Mucosa of descending colon (tissue), 3 donors: ENCODE measurements around the gene NME2. TPM values are rescaled to one million over a fixed set of nuclear protein-coding genes. Genes with fewer than 3 reads are reported as not detected.

ENCODE experiments used
- ATAC-seq: fragments of 200-7000 bp; cut with Tn5 transposase; one replicate; pipeline ENCODE4 v1.9.1; 2020; ENCODE audit warnings: mild to moderate bottlenecking, moderate library complexity
- DNase-seq, 3 donors: peaks; one replicate each; pipeline ENCODE4 v3.0.0-alpha.2; 2020
- H3K36me3 ChIP-seq: fragments of 200-600 bp; one replicate; pipeline ENCODE4 v1.8.0; 2021; ENCODE audit warnings: low read depth, mild to moderate bottlenecking
- H3K4me1 ChIP-seq: fragments of 200-600 bp; one replicate; pipeline ENCODE4 v1.8.0; 2021; ENCODE audit warnings: low read depth, mild to moderate bottlenecking
- H3K4me3 ChIP-seq: fragments of 200-600 bp; one replicate; pipeline ENCODE4 v1.8.0; 2021; ENCODE audit warnings: mild to moderate bottlenecking
- H3K9me3 ChIP-seq: fragments of 200-600 bp; one replicate; pipeline ENCODE4 v1.8.0; 2021; ENCODE audit warnings: mild to moderate bottlenecking
- intact Hi-C, 2 donors: fragments of 100-400 bp; cut with DNase I in 1 of 2; cut with micrococcal nuclease in 1 of 2; formaldehyde crosslinking; loops; one replicate each; pipeline versions ENCODE4 v1.11.0 to v1.11.1; 2022; cut with DNase I, micrococcal nuclease
- total RNA-seq, 3 donors: library from RNA; stranded (reverse); fragmentation: NEBNext Ultra II Directional in 2 of 3; extraction: Animal tissue kit (Norgen Biotek cat#: 25700) in 2 of 3; gene quantifications; one replicate each; pipeline versions ENCODE4 v1.2.1 to v1.2.4, GENCODE V29; 2021 to 2023
- TF ChIP-seq, protein P1 (sequence below): fragments of 200-600 bp; IDR thresholded peaks from one replicate; pipeline ENCODE4 v1.8.0; 2022; ENCODE audit warnings: antibody characterized with exemption, mild to moderate bottlenecking
- donor health status: DM: no; HTN: no; CAD: no; lungs with moderate emphysema.
- donor health status: DM: no; HTN: no; CAD: no.
- donor health status: DM: no; HTN: yes; CAD: no.

NME2 gene
- total RNA-seq, 3 donors from 2014 or later = 306 to 433 (median 397) TPM

DNA sequence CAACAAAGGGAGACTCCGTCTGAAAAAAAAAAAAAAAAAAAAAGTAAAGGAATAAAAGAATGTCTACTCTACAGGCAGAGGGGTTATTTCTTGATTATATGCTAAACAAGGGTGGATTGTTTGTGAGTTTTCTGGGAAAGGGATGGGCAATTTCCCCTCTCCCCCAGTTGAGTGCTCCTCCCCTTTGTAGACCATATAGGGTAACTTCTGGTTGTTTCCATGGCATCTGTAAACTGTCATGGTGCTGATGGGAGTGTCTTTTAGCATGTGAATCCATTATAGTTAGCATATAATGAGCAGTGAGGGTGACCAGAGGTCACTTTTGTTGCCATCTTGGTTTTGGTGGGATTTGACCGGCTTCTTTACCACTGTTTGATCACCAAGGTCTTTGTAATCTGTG, 17.0 kb upstream of the NME2 start:
- Histone ChIP-seq H3K4me1 (peaks cover 6% of the 10 kb centered on the region), H3K4me3 (no peak overlapping the region), H3K9me3 (no peaks in the 10 kb centered on the region), H3K36me3 (no peaks in the 10 kb centered on the region)
- DNase-seq = no peak
- intact Hi-C loops = no loop called here
- TF ChIP-seq, protein P1, sequence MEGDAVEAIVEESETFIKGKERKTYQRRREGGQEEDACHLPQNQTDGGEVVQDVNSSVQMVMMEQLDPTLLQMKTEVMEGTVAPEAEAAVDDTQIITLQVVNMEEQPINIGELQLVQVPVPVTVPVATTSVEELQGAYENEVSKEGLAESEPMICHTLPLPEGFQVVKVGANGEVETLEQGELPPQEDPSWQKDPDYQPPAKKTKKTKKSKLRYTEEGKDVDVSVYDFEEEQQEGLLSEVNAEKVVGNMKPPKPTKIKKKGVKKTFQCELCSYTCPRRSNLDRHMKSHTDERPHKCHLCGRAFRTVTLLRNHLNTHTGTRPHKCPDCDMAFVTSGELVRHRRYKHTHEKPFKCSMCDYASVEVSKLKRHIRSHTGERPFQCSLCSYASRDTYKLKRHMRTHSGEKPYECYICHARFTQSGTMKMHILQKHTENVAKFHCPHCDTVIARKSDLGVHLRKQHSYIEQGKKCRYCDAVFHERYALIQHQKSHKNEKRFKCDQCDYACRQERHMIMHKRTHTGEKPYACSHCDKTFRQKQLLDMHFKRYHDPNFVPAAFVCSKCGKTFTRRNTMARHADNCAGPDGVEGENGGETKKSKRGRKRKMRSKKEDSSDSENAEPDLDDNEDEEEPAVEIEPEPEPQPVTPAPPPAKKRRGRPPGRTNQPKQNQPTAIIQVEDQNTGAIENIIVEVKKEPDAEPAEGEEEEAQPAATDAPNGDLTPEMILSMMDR = no peak
- no peak for ATAC-seq

DNA sequence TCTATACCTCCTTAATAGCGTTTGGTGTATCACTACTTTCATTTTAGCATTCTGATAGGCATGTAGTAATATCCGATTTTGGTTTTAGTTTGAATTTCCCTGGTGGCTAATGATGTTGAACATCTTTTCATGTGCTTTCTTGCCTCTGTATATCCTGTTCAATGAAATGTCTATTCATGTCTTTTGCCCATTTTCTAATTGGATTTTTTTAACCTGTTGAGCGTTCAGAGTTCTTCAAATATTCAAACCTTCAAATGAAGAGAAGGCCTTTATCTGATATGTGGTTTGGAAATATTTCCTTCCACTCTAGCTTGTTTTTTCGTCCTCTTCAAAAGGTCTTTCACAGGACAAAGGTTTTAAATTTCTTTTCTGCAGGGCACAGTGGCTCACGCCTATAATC, 15.3 kb upstream of the NME2 start:
- H3K9me3 ChIP-seq = no peaks in the 10 kb centered on the region
- intact Hi-C loops = loop anchor here (10.0 kb wide), 2 partner anchors 146 to 296 kb away; no protein-coding TSS in a partner anchor
- no peak for DNase-seq
- H3K36me3 ChIP-seq = no peaks in the 10 kb centered on the region
- TF ChIP-seq, protein P1 = no peak
- no peak for ATAC-seq
- no peak overlapping the region for H3K4me3 ChIP-seq
- peaks cover 15% of the 10 kb centered on the region for H3K4me1 ChIP-seq

DNA sequence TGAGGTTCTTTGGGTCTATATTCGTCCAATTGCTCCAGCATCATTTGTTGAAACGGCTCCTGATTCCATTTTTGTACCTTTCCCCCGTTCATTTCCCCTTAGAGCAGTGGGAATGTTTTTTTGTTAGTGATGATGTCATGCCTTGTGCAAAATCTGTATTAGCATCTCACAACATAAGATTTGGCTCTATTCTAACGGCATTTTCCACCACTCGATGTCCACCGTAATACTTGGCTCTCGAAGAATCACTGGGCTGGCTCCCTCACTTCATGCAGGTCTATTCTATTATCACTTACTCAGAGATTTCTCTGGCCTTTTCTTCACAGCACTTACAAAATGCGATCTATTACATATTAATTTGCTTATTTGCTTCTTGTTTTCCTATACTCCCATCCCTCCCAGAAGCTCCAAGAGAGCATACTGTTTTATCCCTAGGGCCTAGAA, 13.4 kb upstream of the NME2 start:
- intact Hi-C loops = loop anchor here (2.0 to 10.0 kb wide), 3 partner anchors 148 to 298 kb away; no protein-coding TSS in a partner anchor
- TF ChIP-seq, protein P1 = no peak
- DNase-seq (no peak), ATAC-seq (no peak)
- no peaks in the 10 kb centered on the region for H3K9me3 ChIP-seq
- H3K4me3 ChIP-seq = no peak overlapping the region
- no peaks in the 10 kb centered on the region for H3K36me3 ChIP-seq
- H3K4me1 ChIP-seq = peaks cover 15% of the 10 kb centered on the region

DNA sequence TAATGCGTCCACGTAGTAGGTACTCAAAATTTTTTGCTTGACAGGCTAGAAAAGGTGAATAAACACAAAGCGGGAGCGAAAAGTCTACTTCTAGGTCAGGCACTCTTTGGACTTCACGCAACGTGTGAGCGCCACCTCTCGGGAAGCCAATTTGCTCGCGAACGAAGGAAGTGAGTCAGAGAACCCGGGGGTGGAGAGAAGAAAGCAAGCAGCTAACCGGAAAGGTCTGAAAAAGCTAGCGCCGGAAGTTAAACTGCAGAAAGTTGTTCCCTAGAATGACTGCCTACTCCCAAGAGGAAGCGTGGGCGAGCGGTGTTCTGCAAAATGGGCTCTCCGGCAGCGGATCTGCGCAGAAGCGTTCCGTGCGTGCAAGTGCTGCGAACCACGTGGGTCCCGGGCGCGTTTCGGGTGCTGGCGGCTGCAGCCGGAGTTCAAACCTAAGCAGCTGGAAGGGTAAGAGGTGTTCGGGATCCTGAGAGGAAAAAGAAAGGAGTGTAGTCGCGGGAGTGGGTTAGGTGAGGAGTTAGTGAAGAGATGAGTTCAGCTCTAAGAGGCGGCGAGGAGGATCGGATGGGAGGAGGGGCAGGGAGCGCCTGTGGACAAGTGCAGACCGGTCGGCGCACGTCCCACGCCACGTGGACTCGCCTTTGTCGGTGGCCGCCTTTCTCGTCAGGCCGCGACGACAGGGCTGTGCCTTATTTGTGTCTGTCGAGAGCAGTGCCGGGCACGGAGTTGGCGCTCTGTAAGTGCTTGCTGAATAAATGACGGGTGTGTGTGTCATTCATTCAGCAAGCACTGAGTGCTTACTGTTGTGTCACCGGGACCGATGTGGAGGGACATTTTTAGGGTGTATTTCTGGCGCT, 12.8 kb upstream of the NME2 start, which contains the start of gene NME1:
NME1 (plus strand) TSS at position 350 of the 863 bp plus-strand sequence. CDS start 2,096 bp downstream, outside the sequence.
- intact Hi-C loops = loop anchor here (2.0 to 10.0 kb wide), 3 partner anchors 149 to 299 kb away; no protein-coding TSS in a partner anchor
- H3K4me3 ChIP-seq = peak within 1 kb of the TSS; percentile 12
- peak; percentile 98 for ATAC-seq
- DNase-seq = peak; percentile 97 to 98 (median 98)
- peaks cover 15% of the 10 kb centered on the region for H3K4me1 ChIP-seq
- no peaks in the 10 kb centered on the region for H3K9me3 ChIP-seq
- no peaks in the 10 kb centered on the region for H3K36me3 ChIP-seq
- TF ChIP-seq, protein P1 = peak; percentile 62

DNA sequence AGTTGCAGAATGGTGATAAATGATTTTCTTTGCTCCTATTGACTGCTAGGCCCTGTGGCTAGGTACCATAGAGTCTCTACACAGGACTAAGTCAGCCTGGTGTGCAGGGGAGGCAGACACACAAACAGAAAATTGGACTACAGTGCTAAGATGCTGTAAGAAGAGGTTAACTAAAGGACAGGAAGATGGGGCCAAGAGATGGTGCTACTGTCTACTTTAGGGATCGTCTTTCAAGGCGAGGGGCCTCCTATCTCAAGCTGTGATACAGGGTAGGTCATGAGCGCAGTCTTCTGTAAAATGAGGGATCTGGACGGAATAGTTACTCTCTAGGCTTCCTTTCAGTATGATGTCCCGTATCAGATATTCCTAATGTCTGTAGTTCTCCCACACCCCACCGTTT, 12.0 kb upstream of the NME2 start:
- DNase-seq = no peak
- intact Hi-C loops = loop anchor here (10.0 kb wide), 2 partner anchors 149 to 299 kb away; no protein-coding TSS in a partner anchor
- TF ChIP-seq, protein P1 = no peak
- no peaks in the 10 kb centered on the region for H3K36me3 ChIP-seq
- H3K4me3 ChIP-seq = no peak overlapping the region
- ATAC-seq = no peak
- H3K4me1 ChIP-seq = peaks cover 15% of the 10 kb centered on the region
- no peaks in the 10 kb centered on the region for H3K9me3 ChIP-seq
